ENCODE results near the gene MOK.

Gene MOK

DNA sequence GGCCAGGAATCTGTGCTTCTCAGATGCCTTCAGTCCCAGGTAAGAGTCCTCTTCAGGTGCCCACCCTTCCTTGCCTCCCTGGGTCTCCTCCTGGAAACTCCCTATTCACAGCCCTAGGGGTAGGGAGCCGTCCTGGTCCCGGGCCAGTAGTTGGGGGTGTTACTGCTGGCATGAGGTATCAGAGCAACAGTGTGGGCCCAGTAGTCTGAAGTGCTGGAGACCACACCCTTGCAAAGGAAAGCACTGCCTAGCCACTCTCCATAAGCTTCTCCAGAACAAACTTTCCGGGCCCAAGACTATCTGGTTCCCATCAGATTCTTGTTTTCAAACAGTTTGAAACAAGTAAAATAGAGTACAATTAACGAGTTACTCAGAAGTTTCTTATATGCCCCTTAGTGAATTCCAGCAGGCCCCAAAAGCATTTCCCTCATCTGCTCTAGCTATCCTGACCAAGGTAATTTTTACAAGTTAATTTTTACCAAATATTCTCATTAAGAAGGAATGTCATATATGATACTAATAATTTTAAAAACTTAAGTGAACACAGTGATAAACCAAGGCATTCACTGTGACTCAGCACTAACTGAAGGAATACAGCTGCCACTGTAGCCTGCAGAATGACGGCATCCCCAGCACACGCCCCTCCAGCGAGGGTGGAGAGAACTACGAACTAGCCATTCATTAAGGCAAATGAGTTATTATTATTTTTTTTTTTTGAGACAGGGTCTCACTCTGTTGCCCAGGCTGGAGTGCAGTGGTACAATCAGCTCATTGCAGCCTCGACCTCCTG, 49.4 kb downstream of the MOK start:
- H3K4me1 ChIP-seq (ENCODE audit: control insufficient read depth in 1 of 2, insufficient read depth in 1 of 2, low read depth in 1 of 2, low read length in 1 of 2) = no peaks in the 10 kb centered on the region

GRCh38 chr14:102252834-102253801, 51.8 kb downstream of the MOK start:
- no peak overlapping the region for H3K4me3 ChIP-seq (ENCODE audit: low read depth in 1 of 2, low read length in 1 of 2)
- no peaks in the 10 kb centered on the region for H3K9me3 ChIP-seq
- no peaks in the 10 kb centered on the region for H3K27me3 ChIP-seq
- H3K27ac ChIP-seq = no peak overlapping the region
- no peaks in the 10 kb centered on the region for H3K36me3 ChIP-seq
- TF ChIP-seq CTCF (IDR thresholded peaks at IDR 0.05) = no peak
- no peaks in the 10 kb centered on the region for H3K4me1 ChIP-seq (ENCODE audit: control insufficient read depth in 1 of 2, insufficient read depth in 1 of 2, low read depth in 1 of 2, low read length in 1 of 2)

More for the DNA sequence above, 49.4 kb downstream of the MOK start:
- Histone ChIP-seq H3K9me3 (no peaks in the 10 kb centered on the region), H3K27ac (no peak overlapping the region), H3K36me3 (no peaks in the 10 kb centered on the region), H3K4me3 (ENCODE audit: low read depth in 1 of 2, low read length in 1 of 2) (no peak overlapping the region), H3K27me3 (no peaks in the 10 kb centered on the region)
- no peak for TF ChIP-seq CTCF (IDR thresholded peaks at IDR 0.05)

DNA sequence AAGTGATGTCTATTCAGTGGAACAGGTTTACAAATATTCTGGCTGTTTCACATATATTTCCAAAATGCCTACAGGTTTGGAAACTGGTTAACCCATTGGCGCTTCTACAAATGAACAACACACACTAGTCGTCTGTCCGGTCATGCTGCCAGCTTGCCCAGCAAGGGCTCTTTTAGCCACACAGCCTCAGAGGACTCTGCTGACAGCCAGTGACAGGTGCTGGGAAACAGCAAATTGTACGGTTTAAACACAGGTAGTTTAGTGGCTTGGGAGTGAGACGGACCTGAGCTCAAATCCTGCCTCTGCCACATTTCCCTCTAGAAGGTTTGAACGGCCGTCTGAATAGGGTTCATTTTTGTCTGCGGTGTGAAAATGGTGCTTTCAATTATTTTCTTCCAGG, 53.8 kb downstream of the MOK start:
- Histone ChIP-seq H3K27ac (no peak overlapping the region), H3K9me3 (no peaks in the 10 kb centered on the region), H3K4me1 (ENCODE audit: control insufficient read depth in 1 of 2, insufficient read depth in 1 of 2, low read depth in 1 of 2, low read length in 1 of 2) (no peaks in the 10 kb centered on the region), H3K4me3 (ENCODE audit: low read depth in 1 of 2, low read length in 1 of 2) (no peak overlapping the region), H3K27me3 (no peaks in the 10 kb centered on the region), H3K36me3 (no peaks in the 10 kb centered on the region)
- no peak for TF ChIP-seq CTCF (IDR thresholded peaks at IDR 0.05)

GRCh38 chr14:102250636-102251035, 54.3 kb downstream of the MOK start:
- Histone ChIP-seq H3K27ac (no peak overlapping the region), H3K4me3 (ENCODE audit: low read depth in 1 of 2, low read length in 1 of 2) (no peak overlapping the region), H3K36me3 (no peaks in the 10 kb centered on the region), H3K27me3 (no peaks in the 10 kb centered on the region), H3K9me3 (no peaks in the 10 kb centered on the region), H3K4me1 (ENCODE audit: control insufficient read depth in 1 of 2, insufficient read depth in 1 of 2, low read depth in 1 of 2, low read length in 1 of 2) (no peaks in the 10 kb centered on the region)
- no peak for TF ChIP-seq CTCF (IDR thresholded peaks at IDR 0.05)

GRCh38 chr14:102249981-102250380, 55.0 kb downstream of the MOK start:
- TF ChIP-seq CTCF (IDR thresholded peaks at IDR 0.05) = no peak
- H3K36me3 ChIP-seq = no peaks in the 10 kb centered on the region
- no peaks in the 10 kb centered on the region for H3K4me1 ChIP-seq (ENCODE audit: control insufficient read depth in 1 of 2, insufficient read depth in 1 of 2, low read depth in 1 of 2, low read length in 1 of 2)
- H3K4me3 ChIP-seq (ENCODE audit: low read depth in 1 of 2, low read length in 1 of 2) = no peak overlapping the region
- no peaks in the 10 kb centered on the region for H3K27me3 ChIP-seq
- no peak overlapping the region for H3K27ac ChIP-seq
- H3K9me3 ChIP-seq = no peaks in the 10 kb centered on the region
